Measurements from ENCODE around the gene EPS15. TPM values are rescaled to one million over a fixed set of nuclear protein-coding genes. Genes with fewer than 3 reads are reported as not detected.
"Not testable (repeated sequence)": the region's sequence is repeated elsewhere in the genome, so short reads cannot be mapped to it uniquely, and the experiment has no call there.

Gene EPS15
- total RNA-seq, 1 experiment from 2014 or later = 8.9 TPM

- in situ Hi-C loops (cut with HindIII; ENCODE audit: low sequenced_read_pairs) = no loop called here
- DNase-seq (ENCODE audit: low spot score) = no peak
Observed at GRCh38 chr1:51549016-51549619, 30.1 kb upstream of the EPS15 start.

GRCh38 chr1:51543858-51544257, 24.8 kb upstream of the EPS15 start:
- in situ Hi-C loops (cut with HindIII; ENCODE audit: low sequenced_read_pairs) = no loop called here
- no peak for DNase-seq (ENCODE audit: low spot score)

- DNase-seq (ENCODE audit: low spot score) = no peak
- in situ Hi-C loops (cut with HindIII; ENCODE audit: low sequenced_read_pairs) = no loop called here
Observed at GRCh38 chr1:51542158-51542953, 23.3 kb upstream of the EPS15 start.

GRCh38 chr1:51541313-51542050, 22.4 kb upstream of the EPS15 start:
- in situ Hi-C loops (cut with HindIII; ENCODE audit: low sequenced_read_pairs) = no loop called here
- no peak for DNase-seq (ENCODE audit: low spot score)

- in situ Hi-C loops (cut with HindIII; ENCODE audit: low sequenced_read_pairs) = no loop called here
- no peak for DNase-seq (ENCODE audit: low spot score)
Observed at GRCh38 chr1:51537568-51537967, 18.5 kb upstream of the EPS15 start.

- in situ Hi-C loops (cut with HindIII; ENCODE audit: low sequenced_read_pairs) = no loop called here
- DNase-seq (ENCODE audit: low spot score) = peak; percentile 65
Observed at GRCh38 chr1:51535006-51535592, 16.0 kb upstream of the EPS15 start.

- DNase-seq (ENCODE audit: low spot score) = no peak
- in situ Hi-C loops (cut with HindIII; ENCODE audit: low sequenced_read_pairs) = no loop called here
Observed at GRCh38 chr1:51534447-51534846, 15.4 kb upstream of the EPS15 start.

- in situ Hi-C loops (cut with HindIII; ENCODE audit: low sequenced_read_pairs) = no loop called here
- no peak for DNase-seq (ENCODE audit: low spot score)
Observed at GRCh38 chr1:51532853-51533252, 13.8 kb upstream of the EPS15 start.

- in situ Hi-C loops (cut with HindIII; ENCODE audit: low sequenced_read_pairs); DNase-seq (ENCODE audit: low spot score): not testable (repeated sequence)
Observed at GRCh38 chr1:51530447-51530846, 11.4 kb upstream of the EPS15 start.

- no peak for DNase-seq (ENCODE audit: low spot score)
- in situ Hi-C loops (cut with HindIII; ENCODE audit: low sequenced_read_pairs) = no loop called here
Observed at GRCh38 chr1:51527144-51527543, 8.1 kb upstream of the EPS15 start.

GRCh38 chr1:51526248-51526647, 7.2 kb upstream of the EPS15 start:
- DNase-seq (ENCODE audit: low spot score) = no peak
- in situ Hi-C loops (cut with HindIII; ENCODE audit: low sequenced_read_pairs) = no loop called here

- no peak for DNase-seq (ENCODE audit: low spot score)
- in situ Hi-C loops (cut with HindIII; ENCODE audit: low sequenced_read_pairs) = no loop called here
Observed at GRCh38 chr1:51525295-51525694, 6.2 kb upstream of the EPS15 start.

- DNase-seq (ENCODE audit: low spot score) = no peak
- in situ Hi-C loops (cut with HindIII; ENCODE audit: low sequenced_read_pairs) = no loop called here
Observed at GRCh38 chr1:51524817-51525216, 5.8 kb upstream of the EPS15 start.

GRCh38 chr1:51523931-51524330, 4.9 kb upstream of the EPS15 start:
- in situ Hi-C loops (cut with HindIII; ENCODE audit: low sequenced_read_pairs) = no loop called here

GRCh38 chr1:51520700-51521248, 1.7 kb upstream of the EPS15 start:
- in situ Hi-C loops (cut with HindIII; ENCODE audit: low sequenced_read_pairs) = no loop called here
- DNase-seq (ENCODE audit: low spot score) = no peak

More at GRCh38 chr1:51523931-51524330, 4.9 kb upstream of the EPS15 start:
- no peak for DNase-seq (ENCODE audit: low spot score)

GRCh38 chr1:51519865-51520699, 1.0 kb upstream of the EPS15 start:
- in situ Hi-C loops (cut with HindIII; ENCODE audit: low sequenced_read_pairs) = no loop called here
- no peak for DNase-seq (ENCODE audit: low spot score)

GRCh38 chr1:51518586-51519047, 449 bp downstream of the EPS15 start:
- DNase-seq (ENCODE audit: low spot score) = no peak

GRCh38 chr1:51518033-51518585, 957 bp downstream of the EPS15 start:
- in situ Hi-C loops (cut with HindIII; ENCODE audit: low sequenced_read_pairs) = no loop called here
- DNase-seq (ENCODE audit: low spot score) = peak; percentile 70

More at GRCh38 chr1:51518586-51519047, 449 bp downstream of the EPS15 start:
- in situ Hi-C loops (cut with HindIII; ENCODE audit: low sequenced_read_pairs) = no loop called here

Data from G401 (cell line).